Mesenchymal stem cell (in vitro differentiated cells and primary cell): ENCODE results near the gene MED12.
"Not testable (repeated sequence)": the region's sequence is repeated elsewhere in the genome, so short reads cannot be mapped to it uniquely, and the experiment has no call there.

Experiments used
- DNase-seq: peaks from one replicate; pipeline ENCODE4 v3.0.0-alpha.2; 2013
- H2AFZ ChIP-seq: one replicate; pipeline ENCODE4 v1.6.1; 2013; ENCODE audit warnings: low read depth, mild to moderate bottlenecking, control low read depth, inconsistent platforms, low read length, moderate library complexity
- H2AK5ac ChIP-seq: 2 replicates; pipeline ENCODE4 v1.6.1; 2013; ENCODE audit warnings: low read length, moderate library complexity, mild to moderate bottlenecking, inconsistent platforms; ENCODE audit not compliant: severe bottlenecking
- H2BK120ac ChIP-seq: one replicate; pipeline ENCODE4 v1.6.1; 2013; ENCODE audit warnings: low read depth, mild to moderate bottlenecking, inconsistent platforms, low read length, moderate library complexity
- H2BK12ac ChIP-seq, 2 experiments: one replicate each; pipeline ENCODE4 v1.6.1; 2013; ENCODE audit warnings: inconsistent platforms in 2 of 2, low read length in 2 of 2, mild to moderate bottlenecking in 2 of 2, moderate library complexity in 2 of 2, control low read depth in 1 of 2
- H2BK15ac ChIP-seq: one replicate; pipeline ENCODE4 v1.6.1; 2013; ENCODE audit warnings: mild to moderate bottlenecking, low read depth, inconsistent platforms; ENCODE audit not compliant: poor library complexity, severe bottlenecking
- H2BK5ac ChIP-seq: 2 replicates; pipeline ENCODE4 v1.6.1; 2013; ENCODE audit warnings: low read depth, mild to moderate bottlenecking, low read length, control low read depth, inconsistent platforms; ENCODE audit not compliant: poor library complexity, severe bottlenecking
- H3K14ac ChIP-seq, 2 experiments: one replicate each; pipeline ENCODE4 v1.6.1; 2013; ENCODE audit warnings: inconsistent platforms in 2 of 2, low read length in 2 of 2, control low read depth in 1 of 2, mild to moderate bottlenecking in 1 of 2, moderate library complexity in 1 of 2
- H3K18ac ChIP-seq, 2 experiments: one replicate each; pipeline ENCODE4 v1.6.1; 2013; ENCODE audit warnings: inconsistent platforms in 2 of 2, low read length in 2 of 2, control low read depth in 1 of 2, low read depth in 1 of 2, mild to moderate bottlenecking in 1 of 2
- H3K23ac ChIP-seq, 2 experiments: one replicate each; pipeline ENCODE4 v1.6.1; 2013; ENCODE audit warnings: inconsistent platforms in 2 of 2, low read length in 2 of 2, mild to moderate bottlenecking in 2 of 2, moderate library complexity in 2 of 2, control low read depth in 1 of 2
- H3K27ac ChIP-seq: 2 replicates; pipeline ENCODE4 v1.5.1; 2013; ENCODE audit warnings: mild to moderate bottlenecking, moderate library complexity, low read length, control low read depth, inconsistent platforms; ENCODE audit not compliant: poor library complexity, severe bottlenecking
- H3K27me3 ChIP-seq, 2 experiments: 2 replicates each; pipeline versions ENCODE4 v1.6.1 to v1.7.0; 2013; ENCODE audit warnings: low read length in 2 of 2, mild to moderate bottlenecking in 2 of 2, moderate library complexity in 2 of 2, control low read depth in 1 of 2, inconsistent platforms in 1 of 2; ENCODE audit not compliant: control insufficient read depth in 1 of 2, insufficient read depth in 1 of 2
- H3K36me3 ChIP-seq, 2 experiments: 2 replicates each; pipeline versions ENCODE4 v1.6.1 to v1.7.0; 2013; ENCODE audit warnings: low read length in 2 of 2, control low read depth in 1 of 2, inconsistent platforms in 1 of 2, low read depth in 1 of 2, mild to moderate bottlenecking in 1 of 2; ENCODE audit not compliant: insufficient read depth in 2 of 2, control insufficient read depth in 1 of 2
- H3K4ac ChIP-seq, 2 experiments: one replicate each; pipeline ENCODE4 v1.6.1; 2013; ENCODE audit warnings: inconsistent platforms in 2 of 2, low read length in 2 of 2, mild to moderate bottlenecking in 2 of 2, moderate library complexity in 2 of 2, control low read depth in 1 of 2, low read depth in 1 of 2
- H3K4me1 ChIP-seq: 2 replicates; pipeline ENCODE4 v1.6.1; 2013; ENCODE audit warnings: low read depth, low read length, control low read depth; ENCODE audit not compliant: control insufficient read depth, insufficient read depth
- H3K4me2 ChIP-seq: 2 replicates; pipeline ENCODE4 v1.6.1; 2013; ENCODE audit warnings: low read length, mild to moderate bottlenecking, inconsistent platforms; ENCODE audit not compliant: poor library complexity, severe bottlenecking
- H3K4me3 ChIP-seq, 2 experiments: 2 replicates each; pipeline versions ENCODE4 v1.5.1 to v1.7.0; 2013; ENCODE audit warnings: low read length in 2 of 2, mild to moderate bottlenecking in 2 of 2, control low read depth in 1 of 2, low read depth in 1 of 2; ENCODE audit not compliant: insufficient read depth in 1 of 2
- H3K79me1 ChIP-seq: replicated peaks from 2 replicates; pipeline ENCODE4 v1.6.1; 2013; ENCODE audit warnings: mild to moderate bottlenecking, control low read depth, low read length, inconsistent platforms; ENCODE audit not compliant: poor library complexity, severe bottlenecking
- H3K9ac ChIP-seq: 2 replicates; pipeline ENCODE4 v1.7.0; 2013; ENCODE audit warnings: mild to moderate bottlenecking, low read length, moderate library complexity
- H3K9me3 ChIP-seq: 2 replicates; pipeline ENCODE4 v1.7.0; 2013; ENCODE audit warnings: mild to moderate bottlenecking, low read length; ENCODE audit not compliant: control insufficient read depth
- H4K8ac ChIP-seq: one replicate; pipeline ENCODE4 v1.6.1; 2013; ENCODE audit warnings: inconsistent platforms, mild to moderate bottlenecking, low read length, moderate library complexity
- H4K91ac ChIP-seq: one replicate; pipeline ENCODE4 v1.6.1; 2013; ENCODE audit warnings: mild to moderate bottlenecking, low read length, inconsistent platforms
- WGBS: methylation state at CpG from one replicate; pipeline ENCODE4 v1.1.7; 2013; ENCODE audit warnings: mixed read lengths; 5-methylcytosine and 5-hydroxymethylcytosine counted together

The MED12 gene

GRCh38 chrX:71177327-71177726 is 58.9 kb downstream of the MED12 start:
- no peak overlapping the region for H3K4me3 ChIP-seq
- peak overlapping the region; percentile 19 for H3K9ac ChIP-seq
- H3K27me3 ChIP-seq = peaks cover 0 to 42% of the 10 kb centered on the region in 2 experiments
- no peak overlapping the region for H3K4me2 ChIP-seq
- H3K14ac ChIP-seq = no peak overlapping the region
- H3K36me3 ChIP-seq = no peaks in the 10 kb centered on the region
- no peak overlapping the region for H4K8ac ChIP-seq
- no peak overlapping the region for H2AK5ac ChIP-seq
- no peaks in the 10 kb centered on the region for H3K79me1 ChIP-seq
- H2BK12ac ChIP-seq = no peak overlapping the region
- H3K9me3 ChIP-seq = no peaks in the 10 kb centered on the region
- no peak overlapping the region for H2BK15ac ChIP-seq
- DNase-seq = peak; percentile 0
- no peak overlapping the region for H3K23ac ChIP-seq
- no peak overlapping the region for H3K4ac ChIP-seq
- no peak overlapping the region for H2BK120ac ChIP-seq
- no peak overlapping the region for H4K91ac ChIP-seq
- H3K27ac ChIP-seq = no peak overlapping the region
- H3K4me1 ChIP-seq = peaks cover 2% of the 10 kb centered on the region
- WGBS = 95% methylated on average over 1 of the region's 3 CpGs
- H2AFZ ChIP-seq = no peak overlapping the region
- no peak overlapping the region for H3K18ac ChIP-seq
- no peak overlapping the region for H2BK5ac ChIP-seq

- Histone ChIP-seq H3K9me3 (no peaks in the 10 kb centered on the region), H2BK15ac (no peak overlapping the region), H3K4me1 (peaks cover 2% of the 10 kb centered on the region), H3K9ac (peak overlapping the region; percentile 29), H3K4me3 (no peak overlapping the region), H2AFZ (no peak overlapping the region), H2AK5ac (no peak overlapping the region), H4K8ac (no peak overlapping the region), H2BK120ac (no peak overlapping the region), H3K27me3 (peaks cover 0 to 37% of the 10 kb centered on the region in 2 experiments), H3K4me2 (no peak overlapping the region), H3K23ac (no peak overlapping the region), H3K79me1 (no peaks in the 10 kb centered on the region), H3K18ac (no peak overlapping the region), H3K14ac (no peak overlapping the region), H4K91ac (no peak overlapping the region), H3K4ac (no peak overlapping the region), H3K27ac (no peak overlapping the region), H2BK5ac (no peak overlapping the region), H2BK12ac (no peak overlapping the region), H3K36me3 (no peaks in the 10 kb centered on the region)
- DNase-seq = peak; percentile 68
- WGBS = 0% methylated on average over 1 of the region's 4 CpGs
These were observed 60.5 kb downstream of the MED12 start for GRCh38 chrX:71178908-71179307.

GRCh38 chrX:71180579-71181265 is 62.3 kb downstream of the MED12 start:
- 79% methylated on average over 7 of the region's 9 CpGs for WGBS
- not testable (repeated sequence) for H2AFZ ChIP-seq, H3K23ac ChIP-seq, H2AK5ac ChIP-seq, H4K8ac ChIP-seq, H3K79me1 ChIP-seq, DNase-seq, H3K9me3 ChIP-seq, H3K14ac ChIP-seq, H3K18ac ChIP-seq, H3K4me3 ChIP-seq, H3K9ac ChIP-seq, H2BK12ac ChIP-seq, H2BK15ac ChIP-seq, H3K27ac ChIP-seq, H2BK120ac ChIP-seq, H3K4me2 ChIP-seq, H4K91ac ChIP-seq, H3K36me3 ChIP-seq, H3K4me1 ChIP-seq, H3K4ac ChIP-seq, H2BK5ac ChIP-seq
- H3K27me3 ChIP-seq = peaks cover 0 to 34% of the 10 kb centered on the region in 2 experiments

- H3K9me3 ChIP-seq = no peaks in the 10 kb centered on the region
- no peaks in the 10 kb centered on the region for H3K79me1 ChIP-seq
- no peak overlapping the region for H2BK12ac ChIP-seq
- peak overlapping the region; percentile 56 for H3K27ac ChIP-seq
- H3K18ac ChIP-seq = no peak overlapping the region
- no peak overlapping the region for H2BK15ac ChIP-seq
- H3K4ac ChIP-seq = peak overlapping the region in 1 of 2 experiments; percentile 79
- peaks cover 2% of the 10 kb centered on the region for H3K4me1 ChIP-seq
- peaks cover 0 to 34% of the 10 kb centered on the region in 2 experiments for H3K27me3 ChIP-seq
- H4K91ac ChIP-seq = no peak overlapping the region
- no peak overlapping the region for H3K23ac ChIP-seq
- H3K14ac ChIP-seq = no peak overlapping the region
- WGBS = 11% methylated on average over 7 of the region's 10 CpGs
- peak overlapping the region; percentile 68 for H3K4me2 ChIP-seq
- peak overlapping the region; percentile 75 for H2AK5ac ChIP-seq
- no peaks in the 10 kb centered on the region for H3K36me3 ChIP-seq
- H2AFZ ChIP-seq = no peak overlapping the region
- H2BK5ac ChIP-seq = no peak overlapping the region
- H3K9ac ChIP-seq = peak overlapping the region; percentile 97
- H3K4me3 ChIP-seq = peak overlapping the region in 1 of 2 experiments; percentile 82
- no peak for DNase-seq
- H2BK120ac ChIP-seq = peak overlapping the region; percentile 15
- H4K8ac ChIP-seq = peak overlapping the region; percentile 19
These were observed 63.1 kb downstream of the MED12 start for GRCh38 chrX:71181558-71181909.
